ENCODE data around the gene RGS2.

RGS2 gene

DNA sequence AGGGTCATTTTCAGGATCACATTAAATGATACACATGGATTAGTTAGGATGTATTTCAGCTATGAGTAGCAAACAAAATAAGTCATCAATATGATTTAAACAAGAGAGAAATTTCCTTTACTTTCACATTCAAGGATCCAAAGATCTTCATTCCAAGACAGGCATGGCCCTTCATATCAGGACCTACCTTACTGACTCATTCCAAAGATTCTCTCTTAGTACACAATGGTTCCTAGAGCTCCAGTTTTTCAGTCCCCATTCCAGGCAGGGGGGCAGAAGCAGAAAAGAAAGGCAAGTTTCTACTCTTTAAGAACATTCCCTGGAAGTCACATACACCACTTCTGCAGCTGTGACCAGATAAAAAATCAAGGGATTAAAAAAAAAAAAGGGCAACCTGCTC, 23.7 kb downstream of the RGS2 start:
- no peak for DNase-seq

DNA sequence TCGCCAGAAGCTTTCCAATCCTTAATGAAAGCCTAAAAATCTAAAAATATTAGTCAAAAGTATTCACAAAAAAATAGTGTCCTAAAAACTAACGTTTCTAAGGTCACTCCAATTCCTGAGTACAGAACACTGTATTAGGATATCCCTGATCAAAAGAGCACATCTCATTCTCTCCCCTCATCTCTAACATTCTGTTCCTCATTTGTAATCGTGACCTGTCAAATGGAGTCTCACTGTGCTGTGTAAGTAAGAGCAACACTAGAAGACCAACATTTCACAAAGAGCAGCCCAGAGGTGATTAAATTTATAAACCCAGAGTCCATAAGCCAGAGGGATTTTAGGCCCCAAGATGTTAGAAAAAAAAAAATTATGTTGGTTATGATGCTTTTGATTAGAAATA, 26.3 kb downstream of the RGS2 start:
- DNase-seq, result no peak

DNA sequence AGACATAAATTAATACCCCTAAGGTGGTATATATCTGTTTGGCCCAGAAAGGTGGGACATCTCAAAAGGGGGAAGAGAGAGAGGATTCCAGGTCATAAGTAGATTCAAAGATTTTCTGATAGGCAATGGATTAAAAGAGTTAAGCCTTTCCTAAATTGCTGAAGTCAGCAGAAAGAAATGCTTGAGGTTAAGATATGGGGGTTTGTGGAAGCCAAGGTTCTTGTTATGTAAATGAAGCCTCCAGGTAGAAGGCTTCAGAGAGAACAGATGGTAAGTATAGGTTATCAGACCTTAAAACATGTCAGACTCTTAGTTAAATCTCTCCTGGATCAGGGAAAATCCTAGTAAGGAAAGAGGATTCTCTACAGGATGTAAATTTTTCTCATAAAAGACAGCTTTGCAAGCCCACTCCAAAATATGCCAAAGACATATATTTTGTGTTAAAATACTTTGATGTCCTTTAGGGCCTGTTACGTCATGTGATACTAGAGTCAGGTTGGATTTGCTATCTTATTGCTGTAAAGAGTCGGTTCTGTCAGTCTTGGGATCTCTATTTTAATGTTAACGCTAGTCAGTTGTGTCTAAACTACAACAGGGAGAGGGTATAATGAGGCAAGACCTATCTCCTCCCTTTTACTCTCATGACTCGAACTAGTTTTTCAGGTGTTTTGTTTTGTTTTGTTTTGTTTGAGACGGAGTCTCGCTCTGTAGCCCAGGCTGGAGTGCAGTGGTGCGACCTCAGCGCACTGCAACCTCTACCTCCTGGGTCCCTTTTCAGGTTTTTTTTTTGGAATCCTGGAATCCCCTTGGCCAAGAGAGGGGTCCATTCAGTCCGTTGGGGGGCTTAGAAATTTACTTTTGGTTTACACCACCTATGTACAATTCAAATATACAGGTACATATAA, 30.6 kb downstream of the RGS2 start:
- no peak for DNase-seq

DNA sequence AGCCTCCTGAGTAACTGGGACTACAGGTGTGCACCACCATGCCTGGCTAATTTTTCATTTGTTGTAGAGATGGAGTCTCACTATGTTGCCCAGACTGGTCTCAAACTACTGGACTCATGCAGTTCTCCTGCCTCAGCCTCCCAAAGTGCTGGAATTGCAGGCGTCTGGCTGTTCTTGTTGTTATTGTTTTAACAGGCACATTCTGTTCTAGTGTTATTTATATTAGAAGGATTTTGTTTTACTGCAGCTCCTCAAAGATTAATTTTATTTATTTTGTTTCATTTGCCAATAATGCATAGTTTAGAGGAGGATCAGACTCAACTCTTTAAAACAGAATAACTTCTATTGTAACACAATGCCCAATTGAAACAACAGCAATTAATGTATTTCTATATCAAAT, 35.5 kb downstream of the RGS2 start:
- DNase-seq, result no peak

DNA sequence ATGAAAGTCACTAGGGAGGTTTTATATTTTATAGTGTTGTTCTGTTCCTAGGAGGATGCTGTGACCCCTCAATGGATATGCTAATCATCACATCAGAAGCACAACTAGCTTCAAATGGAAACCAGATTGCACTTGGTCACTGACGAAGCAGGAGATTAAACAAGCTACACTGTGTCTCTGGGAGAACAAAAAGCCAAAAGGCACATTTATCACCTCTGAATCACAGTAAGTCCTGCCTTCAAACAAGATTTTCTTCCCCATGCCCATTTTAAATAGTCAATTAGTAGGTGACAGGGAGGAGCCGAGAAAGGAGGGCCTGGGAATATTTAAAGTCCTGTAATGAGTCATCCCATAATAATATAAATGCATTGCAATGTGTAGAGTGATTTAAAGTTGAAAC, 38.1 kb downstream of the RGS2 start:
- DNase-seq, result no peak

DNA sequence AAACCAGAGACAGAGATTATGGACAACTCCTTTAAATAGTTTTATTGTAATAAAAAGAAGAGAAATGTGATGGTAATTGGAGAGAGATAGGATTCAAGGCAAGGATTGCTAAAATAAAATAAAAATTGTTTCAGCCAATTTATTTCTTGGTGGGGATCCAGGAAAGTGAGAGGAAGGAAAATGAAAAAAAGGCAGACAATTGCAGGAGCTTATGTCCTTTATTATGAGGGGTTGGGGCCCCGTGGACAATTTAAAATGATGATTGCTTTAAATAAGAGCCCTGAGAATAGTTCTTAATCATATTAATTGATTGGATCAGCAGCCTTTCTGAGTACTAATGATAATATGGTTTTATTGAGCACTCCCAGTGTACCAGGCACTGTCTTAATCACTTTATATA, 40.2 kb downstream of the RGS2 start:
- no peak for DNase-seq

DNA sequence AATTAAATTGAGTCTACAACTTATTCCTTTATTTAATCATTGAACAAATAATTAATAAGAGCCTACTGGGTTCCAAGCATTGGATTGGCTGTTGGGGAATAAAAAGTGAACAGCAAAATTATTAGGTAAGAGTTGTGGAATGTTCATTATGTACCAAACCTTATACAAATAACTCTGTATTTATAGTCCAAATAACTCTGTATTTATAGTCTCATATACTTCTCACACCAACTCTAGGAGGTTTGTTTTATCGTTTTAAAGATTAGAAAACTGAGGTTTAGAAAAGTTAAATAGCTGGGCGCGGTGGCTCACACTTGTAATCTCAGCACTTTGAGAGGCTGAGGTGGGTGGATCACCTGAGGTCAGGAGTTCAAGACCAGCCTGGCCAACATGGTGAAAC, 40.6 kb downstream of the RGS2 start:
- no peak for DNase-seq

DNA sequence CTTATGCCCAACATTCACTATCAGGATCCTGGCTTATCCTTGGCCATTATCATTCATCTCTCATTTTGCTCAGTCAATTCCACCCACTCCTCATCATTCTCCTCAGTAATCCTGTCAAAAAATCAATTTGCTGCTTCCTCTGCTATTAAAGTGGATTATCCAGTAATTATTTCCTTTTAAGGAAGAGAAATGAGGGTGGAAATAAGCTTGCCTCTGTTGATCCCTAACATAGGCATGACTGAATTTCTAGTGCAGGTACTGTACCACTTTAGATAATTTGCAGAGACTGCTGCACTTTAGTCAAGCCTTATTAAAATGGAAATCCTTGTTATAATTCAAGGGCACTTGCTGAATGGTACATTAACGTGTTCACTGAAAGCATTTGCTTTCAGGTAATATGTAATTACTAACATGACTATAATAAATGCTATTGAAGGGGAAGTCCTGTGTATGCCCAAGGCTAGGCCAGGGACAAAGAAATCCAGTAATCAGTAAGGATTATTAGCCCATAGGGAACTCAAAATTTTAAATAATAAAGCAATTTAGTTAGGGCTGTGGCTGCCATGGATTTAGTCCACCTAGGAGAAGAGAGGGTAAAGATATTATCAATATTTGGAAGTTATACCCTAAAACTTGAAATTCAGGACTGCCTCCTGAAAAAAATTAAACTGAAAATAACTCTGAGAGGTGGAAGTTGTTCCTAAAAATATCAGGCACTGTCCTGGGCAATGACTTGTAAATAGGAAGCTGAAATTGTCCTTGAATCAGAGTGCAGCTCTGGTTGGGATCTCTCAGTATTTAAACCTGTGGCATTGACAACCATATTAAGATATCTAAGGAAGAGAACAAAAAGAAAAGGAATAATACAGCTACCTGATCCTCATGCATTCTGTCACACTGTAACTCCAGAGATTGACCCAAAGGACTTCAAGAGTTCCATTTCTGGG, 43.4 kb downstream of the RGS2 start:
- no peak for DNase-seq

DNA sequence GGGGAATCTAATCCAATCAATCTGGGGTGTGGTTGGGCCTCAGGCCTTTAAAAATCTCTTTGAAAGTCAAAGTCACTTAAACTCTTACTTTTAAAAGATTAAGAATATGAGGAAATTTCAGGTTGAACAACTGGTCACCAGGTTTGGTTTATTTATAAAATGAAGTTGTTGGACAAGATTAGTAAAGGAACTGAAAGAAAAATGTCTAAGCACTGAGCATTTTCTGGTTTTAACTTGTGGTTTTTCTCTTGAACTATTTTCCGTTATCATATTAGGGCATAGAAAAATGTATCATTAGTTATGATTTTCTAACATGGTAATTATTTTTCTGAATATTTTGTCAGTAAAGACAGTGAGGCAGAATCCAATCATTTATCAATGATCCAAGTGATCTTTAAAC, 49.6 kb downstream of the RGS2 start:
- DNase-seq, result no peak

DNA sequence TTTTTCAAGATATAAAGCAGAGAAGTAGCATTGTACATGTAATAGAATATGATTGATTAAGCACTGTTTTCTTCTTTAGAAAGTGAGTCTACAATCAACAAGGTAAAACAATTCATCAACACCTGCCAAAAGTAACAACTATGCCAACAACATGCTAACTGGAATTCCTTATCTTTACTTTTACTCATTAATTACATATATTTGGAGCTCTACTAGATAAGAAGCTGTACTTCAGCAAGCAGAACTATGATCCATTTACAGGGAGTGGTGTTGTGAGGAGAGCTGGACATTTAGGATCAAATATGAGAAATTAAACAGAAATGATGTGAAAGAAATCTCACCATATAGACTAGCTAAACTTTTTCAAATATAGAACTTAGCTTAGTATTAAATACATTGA, 51.0 kb downstream of the RGS2 start:
- DNase-seq, result no peak

DNA sequence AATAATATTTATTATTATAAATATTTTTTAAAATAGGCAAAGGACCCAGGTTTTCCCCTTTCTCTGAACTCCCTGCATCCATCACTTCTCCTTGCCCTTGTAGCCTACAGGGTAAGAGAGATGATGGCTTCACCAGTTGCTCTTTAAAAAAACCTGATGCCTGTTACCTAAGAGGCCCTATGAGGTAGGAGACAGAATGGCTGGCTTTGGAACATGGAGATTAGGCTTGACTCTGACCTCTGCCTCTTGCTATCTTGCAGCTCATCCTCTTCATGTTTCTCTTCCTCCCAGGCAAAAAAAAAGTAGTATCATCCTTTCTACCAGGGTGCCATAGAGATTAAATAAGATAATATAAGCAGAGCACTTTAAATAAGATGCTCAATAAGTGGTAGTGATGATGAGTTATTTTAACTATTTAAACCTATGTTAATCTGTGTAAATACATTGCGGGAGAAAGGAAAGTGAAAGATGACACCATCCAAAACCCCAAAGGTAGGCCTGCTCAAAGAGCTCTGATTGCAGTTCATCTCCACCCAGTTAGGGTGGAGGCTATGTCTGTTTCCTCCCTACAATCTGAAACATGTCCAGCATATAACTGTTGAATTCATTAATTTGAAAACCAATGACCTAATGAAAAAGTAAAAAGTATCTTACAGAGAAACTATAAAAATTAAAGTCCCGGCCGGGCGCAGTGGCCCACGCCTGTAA, 51.8 kb downstream of the RGS2 start:
- no peak for DNase-seq

DNA sequence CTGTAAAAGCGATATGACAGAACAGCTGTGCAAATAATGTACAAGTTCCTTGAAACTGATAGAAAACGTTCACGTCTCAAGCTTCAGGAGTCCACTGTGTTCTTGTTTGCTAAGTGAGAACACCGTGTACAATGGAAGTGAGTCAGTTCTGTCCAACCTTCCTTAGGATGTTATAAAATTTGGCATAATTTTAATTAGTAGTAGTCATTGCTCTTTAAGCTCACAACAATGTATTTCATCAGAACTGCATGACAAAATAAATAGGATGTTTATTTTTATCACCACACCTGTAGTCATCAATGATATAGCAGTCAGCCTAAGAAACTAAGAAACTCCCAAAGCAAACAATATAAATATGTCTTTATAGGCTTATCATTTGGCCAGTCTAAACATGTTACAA, 53.0 kb downstream of the RGS2 start:
- no peak for DNase-seq
